NCI-H524 (cell line): Measurements from ENCODE around the gene PACSIN1.

Source experiments
- DNase-seq, 2 experiments: peaks; one replicate each; lab custom pipeline; 2025; lab: John Stamatoyannopoulos, UW

Gene PACSIN1

DNA sequence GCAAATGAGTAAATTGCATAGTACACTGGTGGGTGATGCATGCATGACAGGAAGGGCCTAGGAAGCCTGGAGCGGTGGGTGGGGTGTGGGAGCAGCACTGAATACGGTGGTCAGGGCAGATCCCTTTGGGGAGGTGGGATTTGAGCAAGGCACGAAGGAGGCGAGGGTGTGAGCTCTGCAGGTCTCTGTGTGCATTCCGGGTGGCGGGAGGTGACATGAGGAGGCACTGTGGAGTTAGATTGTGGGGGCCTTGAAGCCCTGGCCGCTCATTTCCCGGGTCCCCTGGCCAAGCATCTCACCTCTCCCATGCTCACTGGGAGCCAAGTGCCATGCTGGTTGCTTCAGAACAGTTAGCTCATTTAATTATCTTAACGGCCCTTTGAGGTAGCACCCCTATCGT, 96.5 kb downstream of the PACSIN1 start:
- DNase-seq = no peak

DNA sequence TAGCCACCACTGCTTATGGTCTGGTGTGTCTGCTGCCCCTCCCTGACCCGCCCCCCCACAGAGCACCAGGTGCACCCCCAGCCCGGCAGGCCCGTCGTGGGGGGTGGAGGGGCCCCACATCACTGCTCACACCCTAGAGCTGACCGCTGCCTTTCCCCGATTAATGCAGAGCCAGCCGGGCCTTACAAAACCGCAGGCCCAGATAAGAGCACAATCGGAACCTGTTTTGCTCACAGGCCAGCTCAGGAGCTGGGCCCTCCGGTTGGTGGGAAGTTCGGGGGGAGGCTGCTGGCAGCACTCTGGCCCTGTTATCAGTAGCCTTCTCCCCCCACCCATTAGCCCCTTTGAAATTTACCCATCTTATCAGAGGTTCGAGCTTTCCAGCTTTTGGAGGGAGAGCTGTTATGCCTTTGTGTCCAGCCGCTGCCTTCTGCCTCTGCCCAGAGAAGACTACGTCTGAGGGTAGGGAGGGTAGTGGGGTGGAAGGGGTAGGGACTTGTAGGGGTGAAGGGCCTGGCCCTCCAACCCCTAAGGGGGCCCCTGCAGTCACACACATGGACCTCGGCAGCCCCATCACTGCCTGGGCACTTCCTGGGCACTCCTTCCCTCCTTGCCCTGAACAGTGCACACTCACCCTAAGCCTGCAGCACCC, 97.1 kb downstream of the PACSIN1 start:
- no peak for DNase-seq

DNA sequence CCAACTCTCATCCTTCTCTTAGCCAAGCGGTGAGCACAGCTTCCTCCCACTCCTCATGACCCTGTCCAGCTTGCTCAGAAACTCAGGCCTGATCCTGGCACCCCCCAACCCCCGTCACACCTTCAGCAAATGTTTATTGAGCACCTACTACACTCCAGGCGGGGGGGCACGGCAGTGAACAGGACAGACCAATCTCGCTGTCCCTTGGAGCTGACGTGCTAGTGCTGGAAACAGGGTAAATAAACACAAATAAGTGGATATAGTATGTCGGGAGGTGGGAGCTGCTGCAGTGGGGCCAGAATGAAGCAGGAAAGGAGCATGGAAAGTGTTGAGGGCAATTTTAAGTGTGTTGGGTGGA, 97.6 kb downstream of the PACSIN1 start:
- no peak for DNase-seq

DNA sequence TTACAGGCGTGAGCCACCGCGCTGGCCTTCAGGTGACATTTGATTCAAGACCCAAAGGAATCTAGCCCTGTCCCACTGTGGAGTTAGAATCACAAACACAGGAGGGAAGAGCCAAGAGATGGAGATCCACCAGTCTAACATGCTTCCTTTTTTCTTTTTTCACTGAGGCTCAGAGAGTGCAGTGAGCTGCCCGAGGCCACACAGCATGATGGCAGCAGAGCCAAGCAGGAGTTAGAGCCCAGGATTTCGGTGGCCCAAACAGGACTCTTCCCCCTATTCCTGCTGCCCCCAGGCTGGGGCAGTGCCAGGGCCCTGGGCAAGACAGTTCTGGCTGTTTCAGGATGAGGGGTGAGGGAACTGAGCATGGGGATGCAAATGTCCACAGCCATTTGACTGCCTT, 98.3 kb downstream of the PACSIN1 start:
- no peak for DNase-seq

DNA sequence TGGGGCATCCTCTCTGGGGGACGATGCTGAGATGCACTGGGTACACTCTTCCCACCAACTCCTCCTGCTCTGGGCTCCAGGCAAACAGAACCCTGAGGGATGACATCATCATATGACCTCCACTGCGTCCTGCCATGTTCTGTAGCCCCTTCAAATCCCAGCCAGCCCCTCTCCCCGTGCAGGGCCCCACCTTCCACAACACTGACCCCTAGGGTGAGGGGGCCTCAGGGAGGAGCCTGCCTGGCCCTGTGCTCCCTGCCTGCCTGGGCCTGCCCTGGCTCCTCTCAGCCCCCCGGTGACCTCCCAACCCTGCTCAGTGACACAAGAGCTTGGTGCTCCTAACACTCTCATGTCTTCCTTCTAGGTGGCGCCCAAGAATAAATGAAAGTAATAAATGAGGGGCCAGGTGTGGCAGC, 99.9 kb downstream of the PACSIN1 start:
- peak in 1 of 2 experiments; percentile 31 for DNase-seq

DNA sequence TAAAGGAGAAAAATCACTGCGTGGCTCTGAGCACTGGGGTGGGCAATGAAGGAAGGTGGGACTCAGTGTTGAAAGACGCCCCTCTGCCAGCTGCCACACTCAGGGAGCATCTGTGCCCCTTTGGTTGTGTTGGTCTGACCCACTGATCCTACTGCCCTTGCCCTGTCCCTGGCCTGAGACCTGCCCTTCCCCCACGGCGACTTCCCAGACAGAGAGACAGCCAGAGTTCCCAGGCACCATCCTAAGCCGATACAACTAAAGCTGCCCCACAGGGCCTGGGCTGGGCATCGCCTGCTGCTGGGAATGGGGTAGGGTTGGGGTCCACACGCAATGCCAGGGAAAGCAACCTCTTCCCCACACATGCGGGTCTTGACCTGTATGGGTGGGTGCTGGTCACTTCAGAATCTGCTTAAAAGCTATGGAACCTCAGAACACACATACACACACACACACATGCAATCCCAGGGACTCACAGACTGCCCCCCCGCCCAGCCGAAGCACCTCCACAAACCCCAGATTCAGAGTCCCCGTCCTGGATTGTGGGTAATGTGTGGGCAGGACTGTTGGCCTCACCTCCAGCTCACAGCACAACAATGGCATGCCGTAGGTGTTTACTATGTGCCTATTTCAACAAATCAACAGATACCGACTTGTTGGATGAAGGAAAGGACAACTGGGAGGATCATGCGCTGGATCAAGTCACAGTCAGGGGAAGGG, 101.1 kb downstream of the PACSIN1 start:
- no peak for DNase-seq

DNA sequence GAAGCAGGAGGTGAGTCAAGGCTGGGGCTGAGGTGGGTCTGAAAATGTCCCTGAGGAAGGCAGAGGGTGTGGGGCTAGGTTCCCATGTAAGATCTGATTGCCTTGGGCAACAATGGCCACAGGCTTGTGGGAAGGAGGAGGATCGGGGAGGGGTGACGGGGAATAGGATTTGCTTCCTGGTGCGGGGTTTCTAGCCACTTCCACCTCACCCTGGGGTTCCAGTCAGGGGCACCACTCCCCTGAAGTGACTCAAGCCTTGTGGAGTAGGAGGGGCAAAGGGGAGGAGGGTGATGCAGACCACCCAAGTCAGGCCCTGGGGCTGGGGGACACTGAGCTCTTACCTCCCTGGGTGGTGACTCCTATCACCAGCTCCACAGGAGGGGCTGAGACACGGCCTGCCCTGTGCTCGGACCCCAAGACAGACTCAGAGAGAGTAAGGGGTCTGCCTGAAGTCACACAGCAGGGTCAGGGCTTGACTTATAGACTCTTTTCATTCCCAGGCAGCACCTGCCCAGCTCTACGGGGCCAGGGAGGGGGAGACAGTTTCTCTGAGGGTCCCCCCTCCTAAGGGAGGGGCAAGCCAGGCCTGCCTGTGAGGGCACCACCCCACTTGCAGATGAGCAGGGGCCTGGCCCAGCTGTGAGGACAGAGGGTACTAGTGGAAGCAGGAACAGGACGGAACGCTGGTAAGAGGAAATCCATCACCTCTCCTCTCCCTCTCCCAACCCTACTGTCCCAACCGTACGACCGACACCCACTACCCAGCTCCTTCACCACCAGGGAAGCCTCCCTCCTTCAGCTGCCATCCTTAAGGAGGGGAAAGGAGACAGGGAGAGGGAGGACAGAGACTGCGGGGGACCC, 102.7 kb downstream of the PACSIN1 start:
- no peak for DNase-seq

DNA sequence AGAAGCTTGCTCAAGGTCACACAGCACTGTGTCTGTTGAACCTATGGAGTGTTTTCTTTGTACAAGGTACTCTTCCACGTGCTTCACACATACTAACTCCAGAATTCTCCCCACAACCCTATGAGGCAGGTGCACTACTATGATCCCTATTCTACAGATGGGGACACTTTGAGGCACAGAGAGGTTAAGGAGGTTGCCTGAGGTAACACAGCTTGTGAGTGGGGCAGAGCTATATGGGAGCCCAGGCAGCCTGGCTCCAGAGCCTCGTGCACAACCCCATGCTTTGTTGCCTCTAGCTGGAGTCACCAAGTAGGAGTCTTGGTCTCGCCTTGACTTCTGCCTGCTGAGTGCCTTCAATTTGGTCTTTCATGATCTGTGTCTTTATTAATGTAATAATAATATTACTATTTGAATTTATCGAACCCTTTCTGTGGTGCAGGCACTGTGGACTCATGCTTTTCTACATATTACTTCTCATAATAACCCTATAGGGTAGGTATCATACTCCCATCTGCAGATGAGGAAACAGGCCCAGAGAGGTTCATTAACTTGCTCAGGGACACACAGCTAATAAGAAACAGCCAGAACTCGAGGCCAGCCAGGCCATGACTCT, 103.6 kb downstream of the PACSIN1 start:
- DNase-seq = no peak

DNA sequence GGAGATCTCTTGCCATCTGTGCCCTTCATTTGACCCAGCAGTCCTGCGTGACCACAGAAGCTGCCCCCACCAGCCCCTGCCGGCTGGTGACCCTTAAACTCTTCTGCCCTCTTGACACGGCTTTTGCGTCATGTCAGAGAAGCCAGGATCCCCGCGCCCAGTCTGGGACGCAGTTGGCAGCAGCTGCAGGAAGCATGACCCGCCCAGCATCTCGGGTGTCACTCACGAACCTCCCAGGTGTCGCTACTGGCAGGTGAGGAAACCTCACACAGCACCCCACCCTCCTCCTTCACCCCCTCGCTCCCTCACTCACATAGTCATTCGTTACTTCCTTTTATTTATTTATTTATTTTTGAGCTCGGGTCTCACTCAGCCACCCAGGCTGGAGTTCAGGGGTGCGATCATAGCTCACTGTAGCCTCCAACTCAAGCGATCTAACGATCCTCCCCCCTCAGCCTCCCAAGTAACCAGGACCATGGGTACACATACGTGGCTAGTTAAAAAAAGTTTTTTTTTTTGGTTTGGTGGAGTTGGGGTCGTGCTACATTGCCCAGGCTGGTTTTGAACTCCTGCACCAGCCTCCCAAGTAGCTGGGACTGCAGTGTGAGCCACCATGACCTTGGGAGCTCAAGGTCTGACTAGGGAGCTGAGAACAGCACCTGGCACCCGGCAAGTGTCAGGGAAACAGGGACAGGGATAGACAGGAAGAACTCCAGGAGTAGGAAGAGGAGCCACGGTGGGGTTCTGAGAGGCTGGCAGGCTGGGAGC, 104.4 kb downstream of the PACSIN1 start:
- DNase-seq = no peak

DNA sequence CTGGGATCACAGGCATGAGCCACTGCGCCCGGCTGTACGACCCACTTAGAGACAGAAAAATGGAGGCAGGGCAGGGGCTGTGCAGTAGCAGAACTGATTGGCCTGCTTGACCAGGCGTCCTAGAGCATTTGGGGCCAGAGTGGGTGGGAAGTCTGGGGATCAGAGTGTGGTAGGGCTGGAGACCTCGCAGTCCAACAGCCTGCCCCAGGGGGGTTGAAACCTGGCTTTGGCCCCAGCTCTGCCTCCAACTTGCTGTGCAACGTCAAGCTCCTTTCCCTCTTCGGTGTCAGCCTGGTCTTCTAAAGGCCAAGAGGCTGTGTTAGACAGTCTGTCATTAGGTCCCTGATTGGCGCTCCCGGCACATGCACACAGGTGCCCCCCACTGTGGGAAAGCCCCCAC, 105.5 kb downstream of the PACSIN1 start:
- no peak for DNase-seq

DNA sequence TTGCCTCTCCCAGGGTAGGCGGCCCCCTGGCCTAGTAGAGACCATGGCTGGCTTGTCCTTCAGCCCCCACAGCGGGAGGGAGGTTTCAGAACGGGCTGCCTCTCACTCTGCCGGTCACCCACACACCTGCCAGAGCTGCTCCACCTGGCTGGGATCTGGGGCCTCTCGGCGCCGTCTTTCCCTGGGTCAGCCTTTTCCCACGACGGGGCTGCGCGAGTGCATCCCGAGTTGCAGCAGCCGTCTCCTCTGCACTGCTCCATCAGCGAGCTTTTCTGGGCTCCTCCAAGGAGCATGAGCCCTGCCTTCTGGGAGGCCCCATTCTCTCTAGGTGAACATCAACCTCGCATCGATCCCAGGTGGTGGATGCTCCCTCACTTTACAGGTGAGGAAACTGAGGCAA, 106.1 kb downstream of the PACSIN1 start:
- no peak for DNase-seq

DNA sequence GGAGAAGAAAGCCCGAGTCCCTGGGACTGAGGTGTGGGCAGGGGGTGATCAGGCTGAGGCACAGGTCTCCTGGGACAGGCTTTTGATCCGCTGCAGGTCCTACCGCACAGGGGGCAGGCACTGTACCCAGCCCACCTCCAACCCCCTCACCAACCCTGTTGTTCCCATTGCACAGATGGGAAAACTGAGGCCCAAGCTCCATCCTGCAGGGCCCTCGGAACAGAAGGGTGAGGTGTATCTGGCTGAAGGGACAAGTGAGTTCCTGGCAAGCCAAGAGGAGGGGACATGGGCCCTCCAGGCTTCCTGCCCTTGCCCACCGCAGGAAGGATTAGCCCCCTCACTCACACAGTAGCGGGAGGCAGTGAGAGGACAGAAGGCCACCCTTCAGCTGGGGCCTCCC, 106.7 kb downstream of the PACSIN1 start:
- DNase-seq = no peak

DNA sequence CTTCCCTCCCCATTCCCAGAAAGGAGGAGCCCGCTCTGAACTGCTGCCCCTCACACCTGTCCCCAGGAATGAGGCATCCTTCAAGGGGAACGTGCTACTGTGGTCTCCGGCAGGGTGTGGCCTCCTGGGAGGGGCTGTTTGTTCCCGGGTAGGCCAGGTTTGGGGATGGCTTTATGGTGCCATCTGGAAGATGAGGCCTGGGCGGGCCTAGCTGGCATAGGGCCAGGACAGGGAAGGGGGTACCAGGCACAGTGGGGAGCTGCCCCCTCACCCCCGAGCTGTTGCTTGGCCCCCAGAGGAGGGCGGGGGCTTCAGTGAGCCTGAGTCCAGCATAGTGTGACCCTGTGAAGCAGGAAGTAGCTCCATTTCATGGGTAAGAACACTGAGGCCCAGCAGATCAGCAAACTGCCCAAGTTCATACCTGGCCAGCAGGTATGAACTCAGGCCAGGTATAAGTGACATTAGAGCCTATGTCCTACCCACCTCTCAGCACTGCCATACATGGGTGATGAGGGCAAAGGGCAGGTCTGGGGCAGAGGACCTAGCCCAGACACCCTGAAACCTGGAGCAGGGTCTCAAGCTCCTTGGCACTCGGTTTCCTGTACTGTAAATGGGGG, 107.8 kb downstream of the PACSIN1 start:
- DNase-seq = no peak

DNA sequence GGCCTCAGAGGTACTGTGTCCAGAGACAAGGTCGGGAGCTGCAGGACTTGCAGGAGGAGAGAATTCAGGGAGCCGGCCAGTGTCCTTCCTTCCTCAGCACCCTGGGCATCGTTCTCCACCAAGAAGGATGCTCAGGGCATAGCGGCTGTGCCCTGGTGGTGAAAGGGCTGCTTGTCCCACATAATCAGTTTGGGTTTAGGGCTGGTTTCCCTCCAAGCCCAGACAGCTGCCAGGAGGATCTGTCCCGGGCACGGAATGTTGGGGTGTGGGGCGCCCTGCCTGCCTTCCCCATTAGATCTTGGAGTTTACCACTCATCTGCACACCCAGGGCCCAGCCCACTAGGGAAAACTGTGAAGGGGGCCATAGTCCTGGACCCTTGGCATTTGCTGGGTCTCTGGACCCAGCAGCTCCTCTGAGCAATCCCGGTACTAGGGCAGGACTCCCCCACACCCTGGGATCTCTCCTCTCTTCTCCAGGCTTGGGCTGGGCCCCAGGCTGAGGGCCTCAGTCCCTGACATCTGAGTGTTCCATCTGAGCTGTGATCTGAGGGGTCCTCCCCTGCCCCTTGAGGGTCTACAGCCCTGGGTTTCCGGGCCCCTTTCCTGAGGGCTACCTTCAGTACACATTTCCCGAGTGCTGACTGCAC, 108.9 kb downstream of the PACSIN1 start:
- no peak for DNase-seq

DNA sequence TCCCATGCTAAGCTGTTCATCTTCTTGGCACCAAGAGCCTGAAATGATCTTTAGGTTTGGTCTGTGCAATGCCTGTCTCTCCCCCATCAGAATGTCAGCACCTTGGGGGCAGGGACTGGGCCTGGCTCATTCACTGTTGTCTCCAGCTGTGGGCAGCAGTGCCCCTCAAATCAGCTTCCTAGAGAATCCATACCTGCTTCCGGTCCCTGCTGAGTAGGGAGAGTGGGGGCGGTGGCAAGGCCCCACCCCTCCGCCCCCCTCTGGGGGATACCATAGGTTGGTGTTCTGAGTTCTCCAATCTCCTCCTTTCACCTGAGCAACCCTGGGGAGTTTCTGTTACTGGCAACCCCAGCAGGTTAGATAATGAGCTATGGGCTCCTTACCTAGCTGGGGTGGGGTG, 109.5 kb downstream of the PACSIN1 start:
- no peak for DNase-seq

DNA sequence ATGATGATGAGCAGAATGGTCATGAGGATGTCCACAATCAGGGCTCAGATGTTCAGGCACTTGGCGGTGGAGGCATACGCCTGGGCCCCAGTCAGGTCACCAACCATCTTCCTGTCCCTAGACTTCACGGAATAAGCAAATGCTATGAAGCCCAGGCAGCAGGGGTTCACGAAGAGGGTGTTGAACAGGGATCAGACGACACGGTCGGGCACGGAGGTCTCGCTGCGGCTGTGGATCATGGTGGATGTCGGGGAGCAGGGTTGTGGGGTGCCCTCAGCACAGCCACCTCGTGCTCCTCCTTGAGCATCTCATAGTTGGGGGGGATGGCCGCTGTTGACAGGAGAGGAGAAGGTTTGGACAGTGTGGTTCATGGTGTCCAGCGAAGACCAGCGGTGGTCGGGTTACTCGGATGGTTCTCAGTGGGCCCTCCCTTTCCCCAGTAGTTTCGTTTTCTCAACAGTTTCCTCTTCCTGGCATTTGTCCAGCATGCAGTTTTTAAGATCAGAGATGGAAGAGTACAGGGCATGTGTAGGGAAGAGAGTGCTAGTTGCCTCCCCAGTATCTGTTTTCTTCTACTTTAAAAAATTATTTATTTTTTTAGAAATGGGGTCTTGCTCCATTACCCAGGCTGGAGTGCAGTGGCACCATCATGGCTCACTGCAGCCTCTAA, 110.5 kb downstream of the PACSIN1 start:
- no peak for DNase-seq

DNA sequence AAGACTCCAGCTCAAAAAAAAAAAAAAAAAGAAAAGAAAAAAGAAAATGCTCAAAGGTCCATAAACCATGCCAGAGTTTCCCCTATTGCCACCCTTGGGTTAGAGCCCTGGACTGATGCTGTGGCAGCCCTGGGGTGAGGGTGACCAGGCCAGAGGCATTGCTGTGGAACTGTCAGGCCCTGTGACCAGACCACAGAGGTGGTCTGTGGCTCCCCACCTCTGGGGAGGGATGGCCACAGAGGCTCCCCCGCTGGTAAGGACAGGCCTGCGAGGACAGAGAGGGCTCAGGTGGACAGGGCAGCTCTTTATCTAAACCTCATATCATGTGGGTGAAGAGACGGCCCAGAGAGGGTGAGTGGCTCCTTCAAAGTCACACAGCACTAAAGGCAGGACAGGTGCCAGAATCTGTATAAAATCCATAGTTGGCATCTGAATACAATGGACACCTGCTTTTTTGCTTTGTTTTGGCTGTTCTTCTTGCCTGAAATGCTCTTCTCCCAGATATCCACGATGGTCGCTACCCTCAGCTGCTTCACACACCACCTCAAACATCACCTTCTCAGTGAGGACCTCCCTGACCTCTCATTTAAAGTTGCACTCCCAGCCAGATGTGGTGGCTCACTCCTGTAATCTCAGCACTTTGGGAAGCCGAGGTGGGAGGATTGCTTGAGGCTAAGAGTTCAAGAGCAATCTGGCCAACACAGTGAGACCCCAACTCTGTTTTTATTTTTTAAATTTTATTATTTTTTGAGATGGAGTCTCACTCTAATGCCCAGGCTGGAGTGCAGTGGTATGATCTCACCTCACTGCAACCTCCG, 112.8 kb downstream of the PACSIN1 start:
- DNase-seq = no peak

DNA sequence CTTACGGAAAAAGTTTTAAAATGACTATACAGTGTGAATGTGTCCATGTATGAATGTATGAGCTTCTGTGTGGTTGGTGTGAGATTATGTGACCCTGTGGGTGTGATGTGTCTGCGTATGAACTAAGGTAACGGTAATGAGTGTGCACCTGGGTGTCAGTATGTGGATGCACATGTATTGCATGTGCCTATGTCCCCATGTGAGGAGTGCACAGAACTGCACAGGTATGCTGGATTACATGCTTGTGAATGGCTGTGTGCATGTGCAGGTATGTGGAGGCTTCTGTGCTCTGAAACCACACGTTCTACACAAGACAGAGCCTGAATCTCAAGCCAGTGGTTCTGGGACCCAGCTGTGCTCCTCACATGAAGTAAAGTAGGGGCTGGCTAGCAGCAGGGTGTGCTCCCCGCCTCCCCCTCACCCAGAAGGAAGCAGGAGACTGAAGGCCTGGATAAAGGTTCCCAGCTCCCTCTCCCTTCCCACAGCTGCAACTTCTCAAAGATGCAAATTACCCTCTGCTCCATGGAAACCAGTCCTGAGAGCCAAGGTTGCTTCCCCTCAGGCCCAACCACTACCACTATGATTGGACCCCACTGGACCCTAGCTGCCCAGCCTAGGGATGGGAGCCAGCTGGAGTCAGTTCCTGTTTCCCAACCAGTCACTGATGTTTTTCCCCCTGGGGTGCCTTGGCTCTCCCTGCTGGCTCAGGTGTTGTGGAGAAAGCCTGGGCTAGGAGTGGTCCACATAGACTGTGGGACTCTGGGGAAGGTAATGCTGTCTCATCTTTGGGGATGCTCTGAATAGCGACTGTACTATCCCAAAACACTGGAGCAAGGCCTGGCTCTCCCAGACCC, 115.1 kb downstream of the PACSIN1 start:
- DNase-seq = no peak

DNA sequence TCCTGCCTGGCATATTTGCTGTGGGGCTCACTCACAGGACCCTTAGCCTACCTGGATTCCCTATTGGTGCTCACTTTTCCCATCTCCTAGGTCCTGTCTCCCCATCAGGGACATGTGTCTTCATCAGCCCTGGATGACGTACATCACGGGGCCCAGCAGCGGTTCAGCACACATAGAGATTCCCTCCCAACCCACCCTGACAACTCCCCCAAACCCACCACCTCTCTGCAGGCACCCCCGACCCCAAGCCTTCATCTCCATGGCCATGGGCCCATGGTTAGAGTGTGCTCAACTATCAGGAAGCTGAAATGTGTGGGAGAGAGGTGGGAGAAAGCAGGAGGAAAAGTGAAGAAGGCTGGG, 115.7 kb downstream of the PACSIN1 start:
- DNase-seq = no peak
